NCI-H460 (cell line): ENCODE results near the gene SMCO1. TPM values are rescaled to one million over a fixed set of nuclear protein-coding genes. Genes with fewer than 3 reads are reported as not detected.
"Not testable (repeated sequence)": the region's sequence is repeated elsewhere in the genome, so short reads cannot be mapped to it uniquely, and the experiment has no call there.

Experiments
- DNase-seq: peaks from one replicate; pipeline ENCODE4 v3.0.0-alpha.2; 2016; ENCODE audit warnings: low read depth; ENCODE audit errors: extremely low read depth
- polyA plus RNA-seq: library from polyadenylated mRNA; depleted of rRNA; stranded (reverse); fragments of >200 nt; gene quantifications from 2 replicates; pipeline ENCODE4 v1.2.3, GENCODE V29; 2014; cell fraction: nucleus; rRNA removed
- total RNA-seq: library from RNA; depleted of rRNA; stranded (reverse); fragments of >200 nt; shearing (Covaris generic); gene quantifications from 2 replicates; pipeline ENCODE4 v1.2.3, GENCODE V29; 2014; rRNA removed

SMCO1 gene
- not detected in 2 replicates for total RNA-seq
- not detected in 2 replicates for polyA plus RNA-seq

GRCh38 chr3:196514913-196515621 lies at the start of gene SMCO1:
Gene SMCO1 (minus strand): TSS chr3:196515346. CDS start chr3:196515209, 137 bp downstream.
- no peak for DNase-seq

- DNase-seq: peak; percentile 16
Observed at GRCh38 chr3:196563721-196564225, 48.6 kb upstream of the SMCO1 start.

GRCh38 chr3:196559826-196560225 lies 44.7 kb upstream of the SMCO1 start:
- DNase-seq: no peak

- no peak for DNase-seq
Observed at GRCh38 chr3:196558476-196558875, 43.3 kb upstream of the SMCO1 start.

- DNase-seq: no peak
Observed at GRCh38 chr3:196557236-196557635, 42.1 kb upstream of the SMCO1 start.

- DNase-seq: no peak
Observed at GRCh38 chr3:196555295-196555694, 40.1 kb upstream of the SMCO1 start.

GRCh38 chr3:196554205-196554604 lies 39.1 kb upstream of the SMCO1 start:
- no peak for DNase-seq

GRCh38 chr3:196553551-196553950 lies 38.4 kb upstream of the SMCO1 start:
- no peak for DNase-seq

GRCh38 chr3:196552253-196552652 lies 37.1 kb upstream of the SMCO1 start:
- DNase-seq: no peak

- DNase-seq: not testable (repeated sequence)
Observed at GRCh38 chr3:196550172-196550571, 35.0 kb upstream of the SMCO1 start.

- not testable (repeated sequence) for DNase-seq
Observed at GRCh38 chr3:196549312-196549711, 34.2 kb upstream of the SMCO1 start.

- no peak for DNase-seq
Observed at GRCh38 chr3:196547067-196547466, 31.9 kb upstream of the SMCO1 start.

- DNase-seq: no peak
Observed at GRCh38 chr3:196546537-196546936, 31.4 kb upstream of the SMCO1 start.

GRCh38 chr3:196544491-196544992 lies 29.4 kb upstream of the SMCO1 start:
- DNase-seq: no peak

GRCh38 chr3:196541684-196542445 lies 26.7 kb upstream of the SMCO1 start:
- no peak for DNase-seq

GRCh38 chr3:196537319-196537984 lies 22.3 kb upstream of the SMCO1 start:
- DNase-seq: no peak

- no peak for DNase-seq
Observed at GRCh38 chr3:196533260-196533681, 18.1 kb upstream of the SMCO1 start.

GRCh38 chr3:196531418-196531817 lies 16.3 kb upstream of the SMCO1 start:
- DNase-seq: no peak

GRCh38 chr3:196528639-196529233 lies 13.6 kb upstream of the SMCO1 start:
- peak; percentile 62 for DNase-seq

GRCh38 chr3:196525141-196525540 lies 10.0 kb upstream of the SMCO1 start:
- no peak for DNase-seq

- no peak for DNase-seq
Observed at GRCh38 chr3:196524527-196524926, 9.4 kb upstream of the SMCO1 start.
